Measurements from ENCODE around the gene UNC80. TPM values are rescaled to one million over a fixed set of nuclear protein-coding genes. Genes with fewer than 3 reads are reported as not detected.

Gene UNC80
- polyA plus RNA-seq, 1 of the 3 experiments (the other 2 are of a cell fraction) = 0.59 TPM

GRCh38 chr2:209868271-209868994, 96.8 kb downstream of the UNC80 start:
- DNase-seq = no peak
- no peak overlapping the region for H3K4me2 ChIP-seq
- ChIA-PET POLR2A (no interaction called here), CTCF (interaction anchor here (2.1 kb wide), 1 partner anchor 9 kb away, joined by 6 read pairs; no protein-coding TSS in a partner anchor)
- H3K79me2 ChIP-seq (ENCODE audit: insufficient read depth) = no peaks in the 10 kb centered on the region
- peaks cover 0 to 2% of the 10 kb centered on the region in 2 experiments for H3K36me3 ChIP-seq (replicated peaks in 1 of 2; ENCODE audit: control insufficient read depth in 1 of 2, insufficient read depth in 2 of 2, low read length in 1 of 2)
- no peaks in the 10 kb centered on the region for H3K27me3 ChIP-seq (ENCODE audit: insufficient read depth)
- no peak overlapping the region for H2AFZ ChIP-seq (ENCODE audit: low read depth)
- no peaks in the 10 kb centered on the region for H3K9me2 ChIP-seq
- H3K9ac ChIP-seq = no peak overlapping the region
- H4K20me1 ChIP-seq (ENCODE audit: insufficient read depth) = no peaks in the 10 kb centered on the region
- TF ChIP-seq RXRA (IDR thresholded peaks at IDR 0.05; ENCODE audit: borderline replicate concordance, low read depth) (no peak), FOXM1 (IDR thresholded peaks at IDR 0.05; ENCODE audit: low read depth) (no peak), RFX5 (IDR thresholded peaks at IDR 0.05; ENCODE audit: low read length) (no peak), NFIC (IDR thresholded peaks at IDR 0.05; ENCODE audit: borderline replicate concordance) (no peak), GABPA (IDR thresholded peaks at IDR 0.05; ENCODE audit: low read depth) (no peak), FOXJ3 (CRISPR knock-in tag; IDR thresholded peaks at IDR 0.05) (no peak), CTCF (IDR thresholded peaks at IDR 0.05) (no peak), SMC3 (IDR thresholded peaks at IDR 0.05; ENCODE audit: low read depth, low read length) (no peak), MEF2A (IDR thresholded peaks at IDR 0.05; ENCODE audit: borderline replicate concordance, low read depth) (no peak), EP300 (IDR thresholded peaks at IDR 0.05; ENCODE audit: borderline replicate concordance in 1 of 2, low read depth in 1 of 2, low read length in 1 of 2) (no peak), RAD21 (IDR thresholded peaks at IDR 0.05; ENCODE audit: low read length) (no peak), POLR2AphosphoS5 (IDR thresholded peaks at IDR 0.05; ENCODE audit: low read depth, low read length) (no peak), JUND (IDR thresholded peaks at IDR 0.05) (no peak), TAF1 (IDR thresholded peaks at IDR 0.05; ENCODE audit: borderline replicate concordance, low read depth, low read length) (no peak)
- no peak overlapping the region for H3K4me3 ChIP-seq (ENCODE audit: low read depth in 2 of 2, low read length in 1 of 2)
- H3K9me3 ChIP-seq = no peaks in the 10 kb centered on the region
- no peaks in the 10 kb centered on the region for H3F3A ChIP-seq (replicated peaks; ENCODE audit: insufficient read depth)
- no peak overlapping the region for H3K27ac ChIP-seq (ENCODE audit: low read depth in 2 of 2, low read length in 1 of 2)
- 68% methylated on average over 6 of the region's 6 CpGs for WGBS (ENCODE audit: low lambda C conversion rate)
- H3K4me1 ChIP-seq (ENCODE audit: control insufficient read depth in 1 of 2, insufficient read depth in 2 of 2, low read depth in 1 of 2, low read length in 1 of 2) = no peaks in the 10 kb centered on the region

- Histone ChIP-seq H3K4me1 (ENCODE audit: control insufficient read depth in 1 of 2, insufficient read depth in 2 of 2, low read depth in 1 of 2, low read length in 1 of 2) (no peaks in the 10 kb centered on the region), H3K79me2 (ENCODE audit: insufficient read depth) (no peaks in the 10 kb centered on the region), H3F3A (replicated peaks; ENCODE audit: insufficient read depth) (no peaks in the 10 kb centered on the region), H3K9me3 (no peaks in the 10 kb centered on the region), H3K27me3 (ENCODE audit: insufficient read depth) (no peaks in the 10 kb centered on the region), H3K4me3 (ENCODE audit: low read depth in 2 of 2, low read length in 1 of 2) (no peak overlapping the region), H3K9me2 (no peaks in the 10 kb centered on the region), H3K9ac (no peak overlapping the region), H3K27ac (ENCODE audit: low read depth in 2 of 2, low read length in 1 of 2) (no peak overlapping the region), H3K4me2 (no peak overlapping the region), H2AFZ (ENCODE audit: low read depth) (no peak overlapping the region), H3K36me3 (replicated peaks in 1 of 2; ENCODE audit: control insufficient read depth in 1 of 2, insufficient read depth in 2 of 2, low read length in 1 of 2) (peaks cover 0 to 2% of the 10 kb centered on the region in 2 experiments), H4K20me1 (ENCODE audit: insufficient read depth) (no peaks in the 10 kb centered on the region)
- ChIA-PET CTCF (interaction anchor here (1.1 kb wide), 1 partner anchor 10 kb away, joined by 3 read pairs; no protein-coding TSS in a partner anchor), POLR2A (no interaction called here)
- 19% methylated on average over 2 of the region's 2 CpGs for WGBS (ENCODE audit: low lambda C conversion rate)
- DNase-seq = no peak
- no peak for TF ChIP-seq SMC3 (IDR thresholded peaks at IDR 0.05; ENCODE audit: low read depth, low read length)
- TF ChIP-seq JUND (IDR thresholded peaks at IDR 0.05) = no peak
- no peak for TF ChIP-seq TEAD4 (IDR thresholded peaks at IDR 0.05; ENCODE audit: borderline replicate concordance, insufficient read depth)
- no peak for TF ChIP-seq IRF3 (IDR thresholded peaks at IDR 0.05; ENCODE audit: low read depth, low read length)
- TF ChIP-seq CTCF (IDR thresholded peaks at IDR 0.05) = no peak
- TF ChIP-seq USF2 (IDR thresholded peaks at IDR 0.05; ENCODE audit: borderline replicate concordance, low read depth, low read length) = no peak
- no peak for TF ChIP-seq EZH2phosphoT487 (IDR thresholded peaks at IDR 0.05; ENCODE audit: borderline replicate concordance, low read depth)
- no peak for TF ChIP-seq MEF2A (IDR thresholded peaks at IDR 0.05; ENCODE audit: borderline replicate concordance, low read depth)
- no peak for TF ChIP-seq TCF12 (IDR thresholded peaks at IDR 0.05)
- no peak for TF ChIP-seq NFIC (IDR thresholded peaks at IDR 0.05; ENCODE audit: borderline replicate concordance)
- no peak for TF ChIP-seq FOXJ3 (CRISPR knock-in tag; IDR thresholded peaks at IDR 0.05)
- no peak for TF ChIP-seq EP300 (IDR thresholded peaks at IDR 0.05; ENCODE audit: borderline replicate concordance in 1 of 2, low read depth in 1 of 2, low read length in 1 of 2)
- no peak for TF ChIP-seq USF1 (IDR thresholded peaks at IDR 0.05; ENCODE audit: borderline replicate concordance, low read depth)
These were observed 98.4 kb downstream of the UNC80 start for GRCh38 chr2:209870067-209870466.
